Lower leg skin (tissue), 3 donors: ENCODE results near the gene JUND.

Experiments used
- POLR2A ChIP-seq, 2 donors: fragments of 450-650 bp; IDR thresholded peaks; one replicate each; pipeline ENCODE4 v1.6.1; 2016 to 2017; ENCODE audit warnings: antibody characterized with exemption in 2 of 2, mild to moderate bottlenecking in 1 of 2, moderate library complexity in 1 of 2
- TF ChIP-seq, protein P1 (sequence below), 3 donors: fragments of 450-650 bp; IDR thresholded peaks; one replicate each; pipeline ENCODE4 v1.5.1; 2016; ENCODE audit warnings: antibody characterized with exemption in 3 of 3, mild to moderate bottlenecking in 3 of 3, moderate library complexity in 2 of 3

DNA sequence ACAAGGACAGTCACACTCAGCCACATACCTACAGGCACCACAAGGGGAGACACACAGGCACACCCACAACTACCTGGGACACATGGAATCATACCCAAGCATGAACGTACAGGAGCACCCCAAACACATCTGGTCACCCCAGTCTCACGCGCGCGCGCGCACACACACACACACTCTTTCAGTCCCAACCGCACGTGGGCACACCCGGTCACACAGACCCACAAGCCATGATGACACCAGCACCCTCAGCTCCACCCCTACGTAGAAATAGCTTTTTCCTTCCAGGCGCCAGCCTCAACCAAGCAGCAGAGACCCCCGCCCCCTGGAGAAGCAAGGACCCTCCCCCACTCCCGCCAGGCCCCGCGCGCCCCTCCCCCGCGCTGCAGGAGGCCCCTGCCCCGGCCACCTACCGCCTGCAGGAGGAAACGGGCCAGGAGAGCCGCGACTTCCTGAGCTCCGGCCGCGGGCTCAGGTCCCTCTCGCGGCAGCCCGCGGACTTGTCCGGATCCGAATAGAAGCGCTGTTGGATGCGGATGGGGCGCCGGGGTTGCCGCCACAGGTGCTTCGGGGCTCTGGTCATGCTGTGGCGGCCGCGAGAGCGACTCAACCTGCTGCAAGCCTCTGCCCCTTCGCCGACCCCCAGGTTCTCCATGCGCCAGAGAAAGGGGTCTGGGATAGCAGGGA is 48.7 kb downstream of the JUND start:
- TF ChIP-seq, protein P1, sequence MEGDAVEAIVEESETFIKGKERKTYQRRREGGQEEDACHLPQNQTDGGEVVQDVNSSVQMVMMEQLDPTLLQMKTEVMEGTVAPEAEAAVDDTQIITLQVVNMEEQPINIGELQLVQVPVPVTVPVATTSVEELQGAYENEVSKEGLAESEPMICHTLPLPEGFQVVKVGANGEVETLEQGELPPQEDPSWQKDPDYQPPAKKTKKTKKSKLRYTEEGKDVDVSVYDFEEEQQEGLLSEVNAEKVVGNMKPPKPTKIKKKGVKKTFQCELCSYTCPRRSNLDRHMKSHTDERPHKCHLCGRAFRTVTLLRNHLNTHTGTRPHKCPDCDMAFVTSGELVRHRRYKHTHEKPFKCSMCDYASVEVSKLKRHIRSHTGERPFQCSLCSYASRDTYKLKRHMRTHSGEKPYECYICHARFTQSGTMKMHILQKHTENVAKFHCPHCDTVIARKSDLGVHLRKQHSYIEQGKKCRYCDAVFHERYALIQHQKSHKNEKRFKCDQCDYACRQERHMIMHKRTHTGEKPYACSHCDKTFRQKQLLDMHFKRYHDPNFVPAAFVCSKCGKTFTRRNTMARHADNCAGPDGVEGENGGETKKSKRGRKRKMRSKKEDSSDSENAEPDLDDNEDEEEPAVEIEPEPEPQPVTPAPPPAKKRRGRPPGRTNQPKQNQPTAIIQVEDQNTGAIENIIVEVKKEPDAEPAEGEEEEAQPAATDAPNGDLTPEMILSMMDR (IDR thresholded peaks at IDR 0.05) = no peak
- no peak for TF ChIP-seq POLR2A (IDR thresholded peaks at IDR 0.05)
